GM21717 (cell line): ENCODE measurements around the gene AFF1.
"Not testable (repeated sequence)": the region's sequence is repeated elsewhere in the genome, so short reads cannot be mapped to it uniquely, and the experiment has no call there.

Experiments used
- ATAC-seq: cut with Tn5 transposase; IDR thresholded peaks from one replicate; pipeline ENCODE4 v1.9.1; 2021; ENCODE audit warnings: mild to moderate bottlenecking, moderate library complexity; ENCODE audit not compliant: unreplicated experiment

Gene AFF1

GRCh38 chr4:87030755-87031441 is 96.1 kb downstream of the AFF1 start:
- no peak for ATAC-seq

- no peak for ATAC-seq
Measured at GRCh38 chr4:87031920-87032319, 97.1 kb downstream of the AFF1 start.

- ATAC-seq, result no peak
Measured at GRCh38 chr4:87032884-87033533, 98.2 kb downstream of the AFF1 start.

GRCh38 chr4:87033902-87034301 is 99.1 kb downstream of the AFF1 start:
- no peak for ATAC-seq

GRCh38 chr4:87034527-87034926 is 99.7 kb downstream of the AFF1 start:
- ATAC-seq, result no peak

GRCh38 chr4:87035881-87036509 is 101.2 kb downstream of the AFF1 start:
- ATAC-seq, result no peak

- no peak for ATAC-seq
Measured at GRCh38 chr4:87036713-87037112, 101.9 kb downstream of the AFF1 start.

- ATAC-seq, result not testable (repeated sequence)
Measured at GRCh38 chr4:87037171-87037570, 102.4 kb downstream of the AFF1 start.

- no peak for ATAC-seq
Measured at GRCh38 chr4:87037671-87038334, 103.0 kb downstream of the AFF1 start.

GRCh38 chr4:87038837-87039615 is 104.2 kb downstream of the AFF1 start:
- no peak for ATAC-seq

GRCh38 chr4:87041141-87041540 is 106.3 kb downstream of the AFF1 start:
- no peak for ATAC-seq

GRCh38 chr4:87042221-87042620 is 107.4 kb downstream of the AFF1 start:
- no peak for ATAC-seq

- no peak for ATAC-seq
Measured at GRCh38 chr4:87042986-87043820, 108.4 kb downstream of the AFF1 start.

GRCh38 chr4:87044511-87045233 is 109.9 kb downstream of the AFF1 start:
- ATAC-seq, result no peak

- no peak for ATAC-seq
Measured at GRCh38 chr4:87045234-87045558, 110.4 kb downstream of the AFF1 start.

GRCh38 chr4:87045659-87046058 is 110.8 kb downstream of the AFF1 start:
- ATAC-seq, result no peak

- no peak for ATAC-seq
Measured at GRCh38 chr4:87046121-87046551, 111.3 kb downstream of the AFF1 start.

- ATAC-seq, result no peak
Measured at GRCh38 chr4:87047281-87047798, 112.5 kb downstream of the AFF1 start.

GRCh38 chr4:87049508-87049907 is 114.7 kb downstream of the AFF1 start:
- ATAC-seq, result no peak
